Left renal pelvis (tissue), 4 donors: ENCODE data around the gene COL16A1. TPM values are rescaled to one million over a fixed set of nuclear protein-coding genes. Genes with fewer than 3 reads are reported as not detected.

Experiments used
- DNase-seq, 4 donors: peaks; one replicate each; pipeline ENCODE4 v3.0.0-alpha.2; 2013; ENCODE audit warnings: low read depth in 4 of 4, low spot score in 3 of 4
- polyA plus RNA-seq, 4 donors: library from polyadenylated mRNA; unstranded; fragments of 120-200 nt; gene quantifications; one replicate each; pipeline ENCODE4 v1.2.1, GENCODE V29; 2013; ENCODE audit not compliant: insufficient read length in 4 of 4

The COL16A1 gene
- polyA plus RNA-seq, 4 donors = 41.0 to 284 (median 54.4) TPM

DNA sequence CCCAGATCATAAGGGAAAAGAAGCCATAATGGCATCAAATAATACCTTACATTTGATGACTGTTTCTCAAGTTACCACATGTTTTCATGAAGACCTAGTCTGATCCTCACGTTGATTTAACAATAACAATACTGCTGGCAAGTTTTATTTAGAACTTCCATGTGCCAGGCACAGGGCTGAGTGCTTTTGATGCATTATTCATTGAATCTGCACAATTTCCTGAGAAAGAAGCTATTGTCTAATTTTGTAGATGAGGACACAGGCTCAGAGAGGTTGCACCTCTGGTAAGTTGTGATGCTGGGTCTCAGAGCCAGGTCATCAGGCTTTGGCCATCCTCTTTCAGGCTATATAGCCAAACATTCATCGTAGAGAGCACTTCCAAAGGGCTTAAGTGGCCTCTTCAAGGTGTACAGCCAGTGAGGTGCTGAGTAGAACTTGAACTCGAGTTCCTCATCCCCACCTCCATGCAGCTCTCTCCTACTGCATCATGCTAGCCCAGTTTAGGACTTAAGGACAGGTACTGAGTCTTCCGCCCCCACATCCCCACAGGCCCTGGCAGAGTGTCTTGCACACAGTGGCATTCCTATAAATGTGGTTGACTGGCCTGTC, 50.8 kb downstream of the COL16A1 start:
- no peak for DNase-seq

DNA sequence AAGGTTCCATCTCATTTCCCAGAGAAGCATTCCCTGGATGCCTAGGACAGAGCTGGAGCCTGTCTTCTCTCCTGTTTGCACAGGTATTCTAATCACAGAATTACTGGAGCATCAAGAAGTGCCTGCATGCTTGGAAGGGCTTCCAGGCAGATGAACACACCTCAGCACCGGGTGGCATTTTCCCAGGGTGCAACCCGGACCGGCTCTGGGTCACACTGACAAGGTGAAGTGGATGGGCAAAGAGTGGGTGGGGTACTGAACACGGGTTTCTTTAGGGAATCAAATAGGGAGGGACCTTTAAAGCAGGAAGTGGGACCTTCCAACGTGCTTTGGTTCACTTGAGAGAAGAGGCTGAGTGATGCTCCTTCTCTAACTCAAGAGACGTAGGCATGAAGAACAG, 52.1 kb downstream of the COL16A1 start:
- no peak for DNase-seq

DNA sequence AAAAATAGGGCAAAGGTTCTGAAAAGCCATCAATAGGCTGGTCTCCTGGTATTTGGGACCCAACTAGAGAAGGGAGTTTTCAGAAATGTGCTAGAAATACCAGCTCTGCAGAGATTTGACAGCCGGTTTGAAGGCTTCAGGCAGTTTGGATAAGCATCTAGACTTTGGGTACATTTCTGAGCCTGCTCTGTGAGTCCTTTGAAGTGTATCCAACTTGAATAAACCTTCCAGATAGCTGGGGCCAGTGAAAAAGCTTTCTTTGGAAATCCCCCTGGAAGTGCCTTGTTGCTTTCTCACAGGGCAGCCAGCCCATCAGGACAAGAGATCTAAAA, 52.8 kb downstream of the COL16A1 start:
- no peak for DNase-seq

DNA sequence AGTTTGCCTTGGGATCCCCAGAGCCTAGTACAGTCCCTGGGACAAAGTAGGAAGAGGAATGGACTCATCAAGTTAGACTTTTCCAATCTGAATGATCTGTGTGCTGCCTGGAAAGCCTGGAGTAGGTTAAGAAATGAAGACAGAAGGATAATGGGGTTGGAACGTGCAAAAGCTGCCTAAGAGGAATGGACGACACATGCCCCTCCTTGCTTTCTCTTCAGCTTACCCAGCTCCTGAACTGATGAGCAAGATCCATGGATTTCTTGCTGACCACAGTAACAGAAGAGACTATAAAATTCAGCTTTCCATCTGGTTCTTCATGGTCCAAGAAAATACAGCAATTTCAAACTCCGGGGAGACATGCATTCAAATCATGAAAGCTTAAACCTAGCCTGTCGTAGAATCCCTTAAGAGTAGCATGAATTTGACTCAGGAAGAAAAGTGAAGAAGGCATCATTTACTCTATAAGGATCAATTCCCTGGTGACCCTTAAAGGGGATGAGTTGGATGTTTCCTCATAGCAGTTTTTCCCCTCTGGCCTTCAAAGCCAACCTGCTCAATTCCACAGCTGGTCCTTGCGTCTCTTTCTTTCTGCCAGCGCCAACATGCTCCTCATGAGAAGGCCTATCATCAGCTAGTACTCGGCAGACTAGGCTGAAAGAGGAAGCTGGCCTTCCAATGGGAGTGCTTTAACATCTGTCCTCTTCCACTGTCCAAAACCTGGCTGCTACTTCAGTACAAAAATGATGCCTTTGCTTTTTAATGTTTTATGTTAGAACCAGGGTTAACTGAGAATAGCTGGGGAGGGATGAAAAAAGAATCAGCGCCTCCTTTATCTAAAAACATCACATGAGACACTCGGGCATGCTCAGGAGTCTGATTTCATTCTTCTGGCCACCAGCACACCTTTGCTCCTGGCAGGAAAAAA, 53.4 kb downstream of the COL16A1 start:
- no peak for DNase-seq

DNA sequence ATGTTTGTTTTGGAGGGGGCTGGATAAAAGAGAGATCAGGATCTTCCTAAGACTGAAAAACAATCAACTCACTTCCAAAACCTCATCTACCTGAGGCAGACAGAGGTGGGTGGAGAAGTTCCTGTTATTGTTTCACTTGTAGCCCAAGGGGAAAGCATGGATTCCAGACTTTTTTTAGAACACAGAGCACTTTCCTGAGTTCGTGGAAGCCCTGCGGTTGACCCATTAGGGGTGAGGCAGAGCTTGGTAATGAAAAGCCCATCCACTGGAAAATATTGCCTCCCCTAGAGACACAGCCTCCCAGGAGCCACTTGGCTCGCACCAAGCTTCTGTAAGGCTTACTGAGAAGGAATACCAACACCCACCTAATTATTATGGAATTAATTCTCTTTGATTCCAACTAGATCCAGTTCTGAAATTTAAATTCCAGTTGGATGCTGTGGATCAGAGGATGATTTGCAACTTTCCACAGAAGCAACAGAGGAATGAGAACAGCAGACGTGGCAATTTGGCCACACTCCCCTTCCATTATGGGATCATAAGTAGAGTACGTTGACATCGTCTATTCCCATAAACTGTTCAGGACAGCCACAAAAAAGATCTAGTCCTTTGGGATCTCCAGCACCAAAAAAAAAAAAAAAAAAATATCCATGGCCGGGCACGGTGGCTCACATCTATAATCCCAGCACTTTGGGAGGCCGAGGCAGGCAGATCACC, 55.0 kb downstream of the COL16A1 start:
- no peak for DNase-seq

DNA sequence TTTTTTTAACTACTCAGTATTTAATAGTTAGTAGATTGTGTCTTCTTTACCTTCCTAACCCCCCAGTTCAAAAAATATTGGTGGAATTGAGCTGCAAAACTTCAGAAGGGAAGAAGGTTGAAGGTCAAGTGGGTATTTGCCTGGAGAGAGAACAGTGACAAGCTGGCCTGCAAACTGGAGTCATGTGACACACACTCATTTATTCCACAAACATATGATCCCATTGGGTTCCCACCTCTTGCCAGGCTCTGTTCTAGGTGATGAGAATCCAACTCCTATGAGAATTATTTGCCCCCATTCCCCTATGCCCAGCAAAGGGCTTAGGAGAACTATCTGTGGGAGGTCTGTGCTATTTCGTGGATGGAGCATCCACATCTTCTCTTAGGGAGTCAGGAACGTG, 55.6 kb downstream of the COL16A1 start:
- DNase-seq = no peak

DNA sequence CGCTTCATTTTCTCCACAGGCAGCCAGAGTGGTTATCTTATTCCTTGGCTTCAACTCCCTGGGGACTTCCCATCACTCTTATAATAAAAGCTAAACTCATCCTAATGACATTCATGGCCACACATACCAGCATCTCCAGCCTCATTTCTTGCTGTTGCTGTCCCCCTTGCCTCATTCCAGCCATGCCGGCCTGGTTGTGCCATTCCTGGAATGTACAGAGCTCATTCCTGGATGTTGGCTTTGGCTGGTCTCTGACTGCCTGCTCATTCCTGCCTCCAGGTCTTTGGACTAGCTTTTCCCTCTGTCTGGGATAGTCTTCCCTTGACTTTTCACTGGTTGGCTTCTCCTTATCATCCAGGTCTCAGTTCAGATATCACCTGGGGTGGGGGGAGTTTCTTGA, 56.7 kb downstream of the COL16A1 start:
- no peak for DNase-seq

DNA sequence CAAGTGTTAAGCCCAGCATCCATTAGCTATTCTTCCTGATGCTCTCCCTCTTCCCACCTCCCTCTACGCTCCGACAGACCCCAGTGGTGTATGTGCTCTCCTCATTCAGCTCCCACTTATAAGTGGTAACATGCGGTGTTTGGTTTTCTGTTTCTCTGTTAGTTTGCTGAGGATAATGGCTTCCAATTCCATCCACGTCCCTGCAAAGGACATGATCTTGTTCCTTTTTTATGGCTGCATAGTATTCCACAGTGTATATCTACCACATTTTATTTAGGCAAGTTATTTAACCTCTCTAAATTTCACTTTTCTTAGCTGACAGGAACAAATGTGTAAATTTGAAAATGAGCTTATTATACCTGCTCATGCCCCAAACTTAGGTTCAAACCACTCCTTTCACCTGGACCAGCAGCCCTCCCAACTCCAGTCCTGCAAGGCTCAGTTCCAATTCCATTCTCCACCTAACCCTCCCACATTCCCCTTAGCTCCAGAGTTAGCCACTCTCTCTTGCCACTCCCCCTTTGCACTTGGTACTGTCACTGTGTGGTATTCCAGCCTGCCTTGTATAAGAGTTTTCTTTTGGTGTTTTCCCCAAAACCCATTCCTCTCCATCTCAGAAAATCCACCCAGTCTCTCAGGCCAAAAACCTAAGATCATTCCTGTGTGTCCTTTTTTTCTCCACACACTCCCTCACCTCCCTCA, 57.4 kb downstream of the COL16A1 start:
- DNase-seq = no peak

DNA sequence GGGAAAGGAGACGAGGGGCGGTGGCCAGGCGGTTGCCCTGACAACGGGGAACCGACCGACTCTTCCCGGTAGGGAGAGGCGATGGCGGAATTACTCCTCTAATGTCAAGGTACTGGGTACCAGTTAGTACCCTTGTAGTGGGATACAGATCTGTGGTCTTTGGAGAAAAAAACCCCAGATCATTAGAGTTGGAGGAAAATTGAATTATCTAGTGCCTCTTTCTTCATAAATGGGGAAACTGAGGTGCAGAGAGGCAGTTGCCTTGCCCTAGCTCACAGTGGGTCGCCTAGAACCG, 58.6 kb downstream of the COL16A1 start:
- no peak for DNase-seq

DNA sequence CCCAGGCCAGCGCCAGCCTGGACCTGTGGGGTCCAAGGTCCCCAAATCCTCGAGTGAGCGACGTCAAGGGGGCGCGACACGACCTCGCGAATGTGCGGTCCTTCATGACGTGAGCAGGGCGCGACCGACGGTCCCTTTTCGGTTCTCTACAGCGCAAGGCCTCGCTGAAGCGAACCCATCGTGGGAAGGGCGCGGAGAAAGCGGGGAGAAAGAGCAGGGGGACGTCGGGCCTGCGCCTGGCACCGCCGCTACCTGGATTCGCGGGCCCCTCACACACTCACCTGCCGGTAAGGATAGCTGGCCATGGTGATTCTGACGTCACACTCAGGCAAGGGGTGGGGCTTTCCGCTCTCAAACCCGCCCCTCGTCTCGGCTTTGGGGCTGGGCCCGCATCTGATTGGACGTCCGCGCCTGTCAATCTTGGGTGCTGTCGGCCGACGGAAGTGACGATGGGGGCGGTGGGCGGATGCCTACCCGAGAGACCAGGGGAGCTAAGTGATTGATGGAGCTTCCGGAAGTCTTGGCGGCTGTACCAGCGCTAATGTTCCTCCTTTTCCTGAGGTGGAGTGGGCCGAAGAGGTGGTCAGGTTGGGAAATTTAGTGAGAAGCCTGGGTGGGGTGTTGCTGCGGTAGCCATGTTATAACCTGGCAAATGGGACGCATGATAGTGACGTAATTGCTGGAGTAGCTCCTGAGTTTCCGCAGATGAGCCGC, 59.1 kb downstream of the COL16A1 start, which contains the start of gene PEF1:
TSS of gene PEF1 (minus strand) at position 317 of the 714 bp plus-strand sequence. CDS start at position 305, 12 bp downstream.
- DNase-seq = peak; percentile 96 to 99 (median 97)

DNA sequence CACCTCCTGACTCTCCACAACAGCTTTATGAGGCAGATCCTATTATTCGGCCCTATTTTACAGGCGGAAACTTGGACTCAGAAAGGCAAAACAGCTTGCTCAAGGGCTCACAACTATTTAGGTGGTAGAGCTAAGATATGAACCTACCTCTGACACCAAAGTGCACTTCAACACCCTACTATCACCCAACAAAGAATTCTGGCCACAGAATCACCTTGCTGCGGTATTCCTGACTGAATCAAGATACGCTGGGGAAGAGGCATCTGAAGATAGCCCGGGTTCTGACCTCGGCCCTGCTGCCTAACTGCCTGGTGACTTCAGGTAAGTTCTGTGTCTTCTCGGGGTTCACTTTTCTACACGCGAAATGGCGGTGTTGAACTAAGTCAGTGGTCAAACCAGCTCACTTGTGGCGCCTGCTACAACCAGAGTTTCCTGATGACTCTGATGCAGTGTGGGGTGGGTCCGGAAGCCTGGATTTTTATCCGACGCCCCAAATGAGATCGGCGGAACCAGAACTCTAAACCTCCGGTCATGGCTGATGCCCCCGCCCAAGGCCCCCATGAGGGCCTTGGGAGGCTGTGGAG, 59.7 kb downstream of the COL16A1 start:
- DNase-seq = no peak

DNA sequence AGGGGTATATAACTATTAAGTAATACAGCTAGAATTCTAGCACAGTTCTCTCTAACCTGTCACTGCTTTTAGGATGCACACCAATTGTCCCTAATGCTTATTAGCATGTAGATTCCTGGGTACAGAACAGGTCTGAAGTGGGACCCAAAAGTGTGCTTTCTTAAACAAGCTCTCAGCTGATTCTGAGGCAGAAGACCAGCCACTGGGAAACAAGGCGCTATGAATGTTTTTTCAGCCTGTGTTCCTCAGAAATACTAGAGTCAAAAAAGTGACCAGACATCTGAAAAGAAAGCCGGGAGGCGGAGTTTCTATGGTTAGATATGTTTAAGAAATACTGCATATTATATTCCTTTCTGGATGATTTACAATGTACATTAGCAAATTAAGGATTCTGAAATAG, 60.9 kb downstream of the COL16A1 start:
- DNase-seq = no peak

DNA sequence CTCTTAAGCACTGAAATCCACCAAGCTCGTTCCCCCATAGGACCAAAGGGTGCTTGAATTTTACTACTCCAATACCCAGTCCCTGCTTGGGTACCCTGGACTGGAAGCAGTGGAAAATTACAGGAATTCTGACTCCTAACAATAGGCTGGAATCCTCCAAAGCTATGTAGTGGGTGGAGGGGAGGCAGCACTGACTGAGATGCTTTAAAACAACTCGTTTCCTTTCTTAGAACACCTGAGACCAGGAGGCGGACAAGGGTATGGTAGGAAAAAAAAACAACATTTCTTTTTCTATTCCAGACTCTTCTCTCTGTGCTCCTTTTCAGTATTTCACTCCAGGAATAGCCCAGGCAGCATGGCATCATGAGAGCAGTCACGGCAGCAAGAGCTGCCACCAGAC, 61.5 kb downstream of the COL16A1 start:
- no peak for DNase-seq

DNA sequence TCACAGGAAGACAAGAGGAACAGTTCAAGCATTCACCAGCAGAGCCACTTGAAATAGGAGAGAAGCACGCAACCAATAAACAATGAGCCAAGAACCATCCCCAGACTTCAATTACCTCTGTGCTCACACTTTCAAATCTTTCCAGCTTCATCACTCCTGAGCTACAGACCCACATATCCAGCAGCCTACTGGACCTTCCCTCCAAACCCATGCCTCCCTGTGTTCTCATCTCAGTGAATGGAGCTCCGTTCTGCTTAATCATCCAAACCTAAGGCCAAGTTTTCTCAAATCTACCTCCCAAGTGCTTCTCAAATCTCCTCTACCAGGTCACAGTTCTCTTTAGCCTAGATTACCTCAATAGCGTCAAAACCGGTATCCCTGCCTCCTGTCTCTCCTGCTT, 62.9 kb downstream of the COL16A1 start:
- DNase-seq = no peak

DNA sequence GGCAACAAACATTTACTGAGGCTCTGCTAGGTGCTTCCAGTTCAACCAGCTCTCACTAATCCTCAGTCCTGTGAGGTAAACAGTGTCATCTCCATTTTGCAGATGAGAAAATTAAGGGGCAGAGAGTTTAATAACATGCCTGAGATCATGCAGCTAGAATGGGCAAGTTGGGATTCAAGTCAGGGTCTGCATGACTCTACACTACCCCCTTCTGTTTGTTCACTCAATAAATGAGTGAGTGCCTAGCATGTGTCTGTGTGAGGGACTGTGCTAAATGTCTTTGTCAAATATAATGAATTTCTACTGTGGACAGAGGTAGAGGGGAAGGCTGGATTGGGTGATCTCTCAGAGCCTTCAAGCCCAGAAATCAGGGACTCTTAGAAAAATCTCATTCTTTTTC, 63.6 kb downstream of the COL16A1 start:
- DNase-seq = no peak

DNA sequence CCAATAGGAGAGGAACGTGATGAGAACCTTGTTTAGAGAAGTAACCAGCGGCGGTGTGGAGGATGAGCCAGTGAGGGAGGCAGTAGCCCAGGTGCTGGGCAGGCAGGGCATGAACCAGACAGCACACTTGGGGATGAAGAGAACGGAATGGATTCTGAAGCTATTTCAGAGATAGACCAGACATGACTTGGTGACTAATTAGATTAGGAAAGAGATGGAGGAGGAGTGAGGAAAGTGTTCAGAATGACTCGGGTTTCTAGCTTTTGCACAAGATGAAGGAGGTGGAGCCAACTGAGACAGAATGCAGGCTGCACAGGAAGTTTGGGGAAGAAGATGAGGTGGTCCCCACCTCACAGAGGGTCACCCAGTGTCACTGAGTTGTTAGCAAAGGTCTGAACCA, 64.3 kb downstream of the COL16A1 start:
- no peak for DNase-seq

DNA sequence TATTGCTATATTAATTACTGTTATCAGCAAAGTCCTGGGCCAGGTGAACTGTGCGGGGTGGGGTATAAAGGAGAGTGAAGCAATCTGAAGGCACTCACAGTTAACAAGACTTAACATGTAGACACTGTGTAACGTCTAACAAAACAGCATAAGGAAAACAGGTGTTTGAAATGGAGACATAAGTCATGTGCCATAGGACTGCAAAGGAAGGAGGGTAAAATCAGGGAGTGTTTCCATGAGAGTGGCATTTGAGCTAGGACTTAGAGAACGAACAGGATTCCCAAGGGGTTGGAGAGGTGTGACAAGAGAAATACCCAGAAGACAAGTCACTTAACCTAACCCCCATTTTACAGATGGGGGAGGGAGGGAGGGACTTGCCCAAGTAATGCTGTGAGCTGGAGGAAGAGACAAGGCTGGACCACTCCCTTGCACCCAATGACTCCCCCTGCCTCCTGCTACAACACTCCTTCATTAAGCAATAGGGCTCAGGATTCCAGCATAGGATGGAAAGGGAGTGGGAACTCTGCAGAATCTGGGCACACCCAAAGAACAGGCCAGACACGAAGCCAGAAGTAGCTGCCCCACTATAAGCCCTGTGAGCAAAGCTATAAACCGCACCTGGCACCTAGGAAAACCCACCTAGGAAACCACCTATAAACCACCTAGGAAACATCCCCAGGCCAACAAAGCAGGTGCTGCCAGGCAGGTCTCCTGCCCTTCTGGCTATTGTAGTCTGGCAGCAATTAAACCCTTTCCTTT, 65.7 kb downstream of the COL16A1 start:
- DNase-seq = no peak

DNA sequence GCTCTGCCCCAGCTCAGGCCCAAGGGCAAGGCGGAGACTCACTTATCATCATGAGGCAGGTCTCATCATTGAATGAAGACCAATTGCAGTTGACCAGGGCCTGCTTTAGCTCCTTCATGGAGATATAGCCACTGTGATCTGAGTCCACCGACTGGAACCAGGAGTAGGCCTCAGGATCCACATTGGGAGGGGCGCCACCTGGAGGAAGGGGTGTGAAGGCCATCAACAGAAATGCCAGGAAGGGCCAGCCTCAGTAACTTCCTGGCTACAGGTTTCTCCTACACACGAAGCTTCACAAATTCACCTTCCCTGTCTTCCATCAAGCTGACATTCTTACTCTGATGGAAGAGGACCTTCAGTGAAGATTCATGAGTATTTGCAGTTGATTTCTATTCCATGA, 70.7 kb downstream of the COL16A1 start:
- DNase-seq = no peak

DNA sequence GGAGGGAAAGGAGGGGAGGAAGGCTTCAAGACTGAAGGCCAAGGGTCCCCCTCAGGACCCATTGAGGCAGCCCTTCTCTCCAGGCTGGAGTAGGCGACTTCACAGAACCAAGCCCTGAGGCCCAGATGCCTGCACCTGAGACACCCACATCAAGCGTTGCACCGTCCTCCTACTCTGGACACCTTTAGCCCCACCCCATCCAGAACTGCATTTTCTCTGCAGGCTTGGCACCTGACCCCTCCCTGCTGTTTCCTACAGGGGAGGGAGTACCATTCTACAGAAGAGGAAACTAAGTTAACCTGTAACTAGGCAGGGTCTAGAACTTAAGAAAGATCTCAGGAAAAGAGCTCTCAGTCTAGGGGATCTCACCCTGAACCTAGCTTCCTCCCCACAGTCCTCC, 71.2 kb downstream of the COL16A1 start:
- DNase-seq = no peak
